ENCODE results near the gene ZNF232.

GRCh38 chr17:5097101-5097834 lies 14.4 kb downstream of the ZNF232 start:
- TF ChIP-seq CTCF (conservative IDR thresholded peaks at IDR 0.05; ENCODE audit: low read length) = no peak
- no peak for TF ChIP-seq EZH2phosphoT487 (IDR thresholded peaks at IDR 0.05; ENCODE audit: borderline replicate concordance)

Data from Loucy (cell line).